ENCODE data around the gene PARD6G. TPM values are rescaled to one million over a fixed set of nuclear protein-coding genes. Genes with fewer than 3 reads are reported as not detected.

The PARD6G gene
- total and polyA plus RNA-seq, 7 experiments from 2014 or later, result 0.07 to 0.16 (median 0.09) TPM; not detected in 3

GRCh38 chr18:80159713-80160636 lies 87.3 kb downstream of the PARD6G start:
- POLR2A ChIA-PET, result no interaction called here
- peaks cover 0 to 6% (median 0%) of the 10 kb centered on the region in 5 donors for H3K36me3 Mint-ChIP-seq
- ATAC-seq (peak; percentile 90), DNase-seq (peak in 4 of 9 donors; percentile 36 to 60 (median 39))
- H3K9me3 Mint-ChIP-seq, result peaks cover 0 to 15% (median 9%) of the 10 kb centered on the region in 11 donors
- peaks cover 0 to 4% (median 0%) of the 10 kb centered on the region in 7 donors for H3K4me1 Mint-ChIP-seq
- H3K27me3 Mint-ChIP-seq, result peaks cover 0 to 42% (median 20%) of the 10 kb centered on the region in 5 donors
- Histone ChIP-seq H3K36me3 (ENCODE audit: control insufficient read depth in 2 of 3, insufficient read depth in 3 of 3, low read length in 3 of 3) (no peaks in the 10 kb centered on the region), H3K4me1 (ENCODE audit: control insufficient read depth in 2 of 2, insufficient read depth in 2 of 2, low read length in 2 of 2) (no peaks in the 10 kb centered on the region), H3K9me3 (ENCODE audit: control insufficient read depth in 2 of 3, low read length in 3 of 3) (peaks cover 0 to 10% (median 0%) of the 10 kb centered on the region in 3 experiments), H3K27ac (ENCODE audit: low read depth, low read length) (no peak overlapping the region), H3K4me3 (ENCODE audit: low read length) (no peak overlapping the region), H3K27me3 (ENCODE audit: control insufficient read depth in 2 of 2, insufficient read depth in 2 of 2, low read length in 2 of 2) (no peaks in the 10 kb centered on the region)
- H3K4me3 Mint-ChIP-seq, result peak overlapping the region in 8 of 10 donors; percentile 14 to 59 (median 50)
- CTCF ChIA-PET, result no interaction called here
- intact Hi-C loops (cut with micrococcal nuclease), result loop anchor here in 1 of 2 donors (2.0 to 10.0 kb wide), 2 partner anchors 51 to 785 kb away; partner anchors contain the start of gene ADNP2
- H3K27ac Mint-ChIP-seq, result no peak overlapping the region

GRCh38 chr18:80158365-80158764 lies 88.9 kb downstream of the PARD6G start:
- Histone ChIP-seq H3K4me3 (ENCODE audit: low read length) (no peak overlapping the region), H3K9me3 (ENCODE audit: control insufficient read depth in 2 of 3, low read length in 3 of 3) (no peaks in the 10 kb centered on the region), H3K36me3 (ENCODE audit: control insufficient read depth in 2 of 3, insufficient read depth in 3 of 3, low read length in 3 of 3) (no peaks in the 10 kb centered on the region), H3K27me3 (ENCODE audit: control insufficient read depth in 2 of 2, insufficient read depth in 2 of 2, low read length in 2 of 2) (no peaks in the 10 kb centered on the region), H3K4me1 (ENCODE audit: control insufficient read depth in 2 of 2, insufficient read depth in 2 of 2, low read length in 2 of 2) (no peaks in the 10 kb centered on the region), H3K27ac (ENCODE audit: low read depth, low read length) (no peak overlapping the region)
- intact Hi-C loops (cut with micrococcal nuclease), result loop anchor here in 1 of 2 donors (2.0 to 10.0 kb wide), 2 partner anchors 50 to 784 kb away; partner anchors contain the start of gene ADNP2
- peaks cover 0 to 34% (median 20%) of the 10 kb centered on the region in 5 donors for H3K27me3 Mint-ChIP-seq
- no peak overlapping the region for H3K27ac Mint-ChIP-seq
- H3K4me3 Mint-ChIP-seq, result no peak overlapping the region
- peaks cover 0 to 3% (median 0%) of the 10 kb centered on the region in 11 donors for H3K9me3 Mint-ChIP-seq
- ATAC-seq (no peak), DNase-seq (no peak)
- POLR2A ChIA-PET, result no interaction called here
- H3K36me3 Mint-ChIP-seq, result peaks cover 0 to 7% (median 0%) of the 10 kb centered on the region in 5 donors
- peaks cover 0 to 4% (median 0%) of the 10 kb centered on the region in 7 donors for H3K4me1 Mint-ChIP-seq
- CTCF ChIA-PET, result interaction anchor here (1.1 to 1.7 kb wide), 3 partner anchors 10 to 99 kb away, joined by 3 to 5 read pairs (median 5); no protein-coding TSS in a partner anchor

GRCh38 chr18:80157708-80158343 lies 89.5 kb downstream of the PARD6G start:
- DNase-seq, result peak in 8 of 9 donors; percentile 39 to 68 (median 54)
- CTCF ChIA-PET, result interaction anchor here (1.1 to 1.7 kb wide), 3 partner anchors 10 to 99 kb away, joined by 3 to 5 read pairs (median 5); no protein-coding TSS in a partner anchor
- H3K4me3 Mint-ChIP-seq, result no peak overlapping the region
- peaks cover 0 to 7% (median 0%) of the 10 kb centered on the region in 5 donors for H3K36me3 Mint-ChIP-seq
- intact Hi-C loops (cut with micrococcal nuclease), result loop anchor here (1.0 to 10.0 kb wide), 3 partner anchors 49 to 783 kb away; partner anchors contain the start of gene ADNP2 (in 1 of the 2)
- peak; percentile 75 for ATAC-seq
- H3K27me3 Mint-ChIP-seq, result peaks cover 0 to 31% (median 18%) of the 10 kb centered on the region in 5 donors
- POLR2A ChIA-PET, result interaction anchor here (0.6 kb wide), 1 partner anchor 303 kb away, joined by 3 read pairs; no protein-coding TSS in a partner anchor
- Histone ChIP-seq H3K4me3 (ENCODE audit: low read length) (no peak overlapping the region), H3K4me1 (ENCODE audit: control insufficient read depth in 2 of 2, insufficient read depth in 2 of 2, low read length in 2 of 2) (no peaks in the 10 kb centered on the region), H3K27me3 (ENCODE audit: control insufficient read depth in 2 of 2, insufficient read depth in 2 of 2, low read length in 2 of 2) (no peaks in the 10 kb centered on the region), H3K27ac (ENCODE audit: low read depth, low read length) (no peak overlapping the region), H3K36me3 (ENCODE audit: control insufficient read depth in 2 of 3, insufficient read depth in 3 of 3, low read length in 3 of 3) (no peaks in the 10 kb centered on the region), H3K9me3 (ENCODE audit: control insufficient read depth in 2 of 3, low read length in 3 of 3) (no peaks in the 10 kb centered on the region)
- H3K4me1 Mint-ChIP-seq, result peaks cover 0 to 4% (median 0%) of the 10 kb centered on the region in 7 donors
- H3K9me3 Mint-ChIP-seq, result peaks cover 0 to 1% (median 0%) of the 10 kb centered on the region in 11 donors
- no peak overlapping the region for H3K27ac Mint-ChIP-seq

- no peaks in the 10 kb centered on the region for H3K4me1 ChIP-seq (ENCODE audit: control insufficient read depth in 2 of 2, insufficient read depth in 2 of 2, low read length in 2 of 2)
- Mint-ChIP-seq H3K9me3 (no peaks in the 10 kb centered on the region), H3K27ac (no peak overlapping the region), H3K36me3 (peaks cover 0 to 3% (median 0%) of the 10 kb centered on the region in 5 donors), H3K4me1 (peaks cover 0 to 9% (median 0%) of the 10 kb centered on the region in 7 donors), H3K4me3 (no peak overlapping the region), H3K27me3 (peaks cover 0 to 18% (median 4%) of the 10 kb centered on the region in 5 donors)
- no peak overlapping the region for H3K27ac ChIP-seq (ENCODE audit: low read depth, low read length)
- ATAC-seq (peak; percentile 67), DNase-seq (peak in 1 of 9 donors; percentile 22)
- intact Hi-C loops (cut with micrococcal nuclease), result loop anchor here in 1 of 2 donors (10.0 kb wide), 1 partner anchor 779 kb away; no protein-coding TSS in a partner anchor
- H3K9me3 ChIP-seq (ENCODE audit: control insufficient read depth in 2 of 3, low read length in 3 of 3), result no peaks in the 10 kb centered on the region
- CTCF ChIA-PET, result no interaction called here
- POLR2A ChIA-PET, result interaction anchor here (0.6 kb wide), 1 partner anchor 68 kb away, joined by 5 read pairs; no protein-coding TSS in a partner anchor
- peaks cover 0 to 2% of the 10 kb centered on the region in 2 donors for H3K27me3 ChIP-seq (ENCODE audit: control insufficient read depth in 2 of 2, insufficient read depth in 2 of 2, low read length in 2 of 2)
- no peaks in the 10 kb centered on the region for H3K36me3 ChIP-seq (ENCODE audit: control insufficient read depth in 2 of 3, insufficient read depth in 3 of 3, low read length in 3 of 3)
- no peak overlapping the region for H3K4me3 ChIP-seq (ENCODE audit: low read length)
These were observed 93.0 kb downstream of the PARD6G start for GRCh38 chr18:80154293-80154692.

- no peak for ATAC-seq
- Histone ChIP-seq H3K4me3 (ENCODE audit: low read length) (no peak overlapping the region), H3K36me3 (ENCODE audit: control insufficient read depth in 2 of 3, insufficient read depth in 3 of 3, low read length in 3 of 3) (no peaks in the 10 kb centered on the region), H3K9me3 (ENCODE audit: control insufficient read depth in 2 of 3, low read length in 3 of 3) (no peaks in the 10 kb centered on the region), H3K4me1 (ENCODE audit: control insufficient read depth in 2 of 2, insufficient read depth in 2 of 2, low read length in 2 of 2) (peaks cover 7 to 9% of the 10 kb centered on the region in 2 donors), H3K27ac (ENCODE audit: low read depth, low read length) (no peak overlapping the region), H3K27me3 (ENCODE audit: control insufficient read depth in 2 of 2, insufficient read depth in 2 of 2, low read length in 2 of 2) (peaks cover 0 to 2% of the 10 kb centered on the region in 2 donors)
- no peaks in the 10 kb centered on the region for H3K9me3 Mint-ChIP-seq
- H3K36me3 Mint-ChIP-seq, result peaks cover 0 to 4% (median 0%) of the 10 kb centered on the region in 5 donors
- no peak overlapping the region for H3K27ac Mint-ChIP-seq
- intact Hi-C loops (cut with micrococcal nuclease), result loop anchor here (5.0 to 10.0 kb wide), 3 partner anchors 355 to 775 kb away; partner anchors contain the start of genes CTDP1 (in 1 of the 2) and KCNG2 (in 1 of the 2)
- H3K4me3 Mint-ChIP-seq, result no peak overlapping the region
- POLR2A ChIA-PET, result no interaction called here
- peaks cover 3 to 27% (median 10%) of the 10 kb centered on the region in 5 donors for H3K27me3 Mint-ChIP-seq
- DNase-seq, result no peak
- CTCF ChIA-PET, result no interaction called here
- H3K4me1 Mint-ChIP-seq, result peaks cover 0 to 26% (median 19%) of the 10 kb centered on the region in 7 donors
These were observed 97.6 kb downstream of the PARD6G start for GRCh38 chr18:80149667-80150066.
